Measurements from ENCODE around the gene CD83.

DNA sequence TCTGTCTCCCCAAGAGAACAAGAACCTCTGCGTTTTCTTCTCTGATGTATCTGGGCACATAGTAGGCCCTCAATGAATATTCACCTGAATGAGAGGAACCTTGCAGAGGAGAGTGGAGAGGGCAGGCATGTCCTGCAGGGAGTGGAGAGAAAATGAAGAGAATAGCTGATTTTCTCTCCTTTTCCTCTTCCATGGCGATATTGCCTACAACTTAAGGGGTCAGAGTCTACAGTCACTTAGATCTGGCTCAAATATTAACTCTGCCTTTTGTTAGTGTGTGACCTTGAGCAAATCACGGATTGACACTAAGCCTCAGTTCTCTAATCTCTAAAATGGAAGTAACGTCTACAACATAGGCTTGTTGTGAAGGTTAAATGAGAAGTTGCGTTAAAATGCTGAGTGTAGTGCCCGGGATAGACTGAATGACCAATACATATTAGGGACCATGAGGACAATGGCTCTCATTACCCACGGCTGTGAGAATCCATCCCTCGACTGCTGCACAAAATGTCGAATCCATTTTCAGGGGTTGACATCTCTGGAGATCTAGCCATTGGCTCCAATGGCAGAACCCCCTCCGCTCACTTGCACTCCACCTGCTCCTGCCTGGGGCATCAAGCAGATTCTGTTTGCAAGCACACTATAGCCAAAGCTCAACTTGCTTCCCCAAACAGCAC lies 14.8 kb downstream of the CD83 start:
- TF ChIP-seq, protein P1, sequence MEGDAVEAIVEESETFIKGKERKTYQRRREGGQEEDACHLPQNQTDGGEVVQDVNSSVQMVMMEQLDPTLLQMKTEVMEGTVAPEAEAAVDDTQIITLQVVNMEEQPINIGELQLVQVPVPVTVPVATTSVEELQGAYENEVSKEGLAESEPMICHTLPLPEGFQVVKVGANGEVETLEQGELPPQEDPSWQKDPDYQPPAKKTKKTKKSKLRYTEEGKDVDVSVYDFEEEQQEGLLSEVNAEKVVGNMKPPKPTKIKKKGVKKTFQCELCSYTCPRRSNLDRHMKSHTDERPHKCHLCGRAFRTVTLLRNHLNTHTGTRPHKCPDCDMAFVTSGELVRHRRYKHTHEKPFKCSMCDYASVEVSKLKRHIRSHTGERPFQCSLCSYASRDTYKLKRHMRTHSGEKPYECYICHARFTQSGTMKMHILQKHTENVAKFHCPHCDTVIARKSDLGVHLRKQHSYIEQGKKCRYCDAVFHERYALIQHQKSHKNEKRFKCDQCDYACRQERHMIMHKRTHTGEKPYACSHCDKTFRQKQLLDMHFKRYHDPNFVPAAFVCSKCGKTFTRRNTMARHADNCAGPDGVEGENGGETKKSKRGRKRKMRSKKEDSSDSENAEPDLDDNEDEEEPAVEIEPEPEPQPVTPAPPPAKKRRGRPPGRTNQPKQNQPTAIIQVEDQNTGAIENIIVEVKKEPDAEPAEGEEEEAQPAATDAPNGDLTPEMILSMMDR (conservative IDR thresholded peaks at IDR 0.05; ENCODE audit: low read length) = no peak
- no peak for TF ChIP-seq EZH2phosphoT487 (IDR thresholded peaks at IDR 0.05; ENCODE audit: borderline replicate concordance, low read depth, low read length)

All from OCI-LY7 (cell line).